Activated CD8-positive, alpha-beta memory T cell treated with anti-CD3 and anti-CD28 coated beads, Interleukin-2, amount 50 U/mL, for 1 hour (primary cell): ENCODE results near the gene TSPAN10.
A peak's percentile ranks its signal among the peaks of the same experiment; 100 is the strongest.
"Not testable (repeated sequence)": the region's sequence is repeated elsewhere in the genome, so short reads cannot be mapped to it uniquely, and the experiment has no call there.

Experiments used
- DNase-seq: peaks from one replicate; pipeline ENCODE4 v3.0.0-alpha.2; 2020; ENCODE audit errors: extremely low read depth

The TSPAN10 gene

GRCh38 chr17:81636505-81637288, at the start of gene TSPAN10, which contains the start of gene NPLOC4:
Gene TSPAN10 (plus strand): TSS chr17:81637196. CDS start chr17:81642413, 5,217 bp downstream.
Gene NPLOC4 (minus strand): TSS chr17:81637112. CDS start chr17:81636930, 182 bp downstream.
- DNase-seq = peak; percentile 50

GRCh38 chr17:81589612-81590011, 47.4 kb upstream of the TSPAN10 start:
- no peak for DNase-seq

- no peak for DNase-seq
Measured at GRCh38 chr17:81590121-81590520, 46.9 kb upstream of the TSPAN10 start.

- DNase-seq = no peak
Measured at GRCh38 chr17:81591971-81592370, 45.0 kb upstream of the TSPAN10 start.

GRCh38 chr17:81593105-81593871, 43.7 kb upstream of the TSPAN10 start:
- DNase-seq = no peak

GRCh38 chr17:81599719-81600486, 37.1 kb upstream of the TSPAN10 start:
- DNase-seq = no peak

- DNase-seq = peak; percentile 11
Measured at GRCh38 chr17:81601525-81602120, 35.4 kb upstream of the TSPAN10 start.

GRCh38 chr17:81603846-81604610, 33.0 kb upstream of the TSPAN10 start:
- DNase-seq = no peak

GRCh38 chr17:81607431-81607830, 29.6 kb upstream of the TSPAN10 start:
- no peak for DNase-seq

- DNase-seq = no peak
Measured at GRCh38 chr17:81608082-81608481, 28.9 kb upstream of the TSPAN10 start.

GRCh38 chr17:81608605-81609004, 28.4 kb upstream of the TSPAN10 start:
- no peak for DNase-seq

- no peak for DNase-seq
Measured at GRCh38 chr17:81609541-81610311, 27.3 kb upstream of the TSPAN10 start.

- no peak for DNase-seq
Measured at GRCh38 chr17:81612172-81612970, 24.6 kb upstream of the TSPAN10 start.

GRCh38 chr17:81615401-81615930, 21.5 kb upstream of the TSPAN10 start:
- DNase-seq = no peak

GRCh38 chr17:81616877-81617276, 20.1 kb upstream of the TSPAN10 start:
- DNase-seq = no peak

- DNase-seq = not testable (repeated sequence)
Measured at GRCh38 chr17:81618307-81618706, 18.7 kb upstream of the TSPAN10 start.

GRCh38 chr17:81621494-81622130, 15.4 kb upstream of the TSPAN10 start:
- DNase-seq = no peak

- DNase-seq = no peak
Measured at GRCh38 chr17:81630274-81630673, 6.7 kb upstream of the TSPAN10 start.

GRCh38 chr17:81631482-81631881, 5.5 kb upstream of the TSPAN10 start:
- DNase-seq = no peak
